Measurements from ENCODE around the gene MED13L. TPM values are rescaled to one million over a fixed set of nuclear protein-coding genes. Genes with fewer than 3 reads are reported as not detected.
A peak's percentile ranks its signal among the peaks of the same experiment; 100 is the strongest.

The MED13L gene
- total RNA-seq, 1 donor = 180 TPM

GRCh38 chr12:116172224-116172849 lies 105.2 kb downstream of the MED13L start:
- H3K4me3 ChIP-seq (ENCODE audit: low read depth, low read length) = no peak overlapping the region
- TF ChIP-seq CTCF (IDR thresholded peaks at IDR 0.05; ENCODE audit: insufficient read depth, low read length) = no peak
- no peak for DNase-seq (ENCODE audit: low read depth)

GRCh38 chr12:116171549-116171948 lies 105.9 kb downstream of the MED13L start:
- DNase-seq (ENCODE audit: low read depth) = peak; percentile 59
- TF ChIP-seq CTCF (IDR thresholded peaks at IDR 0.05; ENCODE audit: insufficient read depth, low read length) = no peak
- H3K4me3 ChIP-seq (ENCODE audit: low read depth, low read length) = no peak overlapping the region

- TF ChIP-seq CTCF (IDR thresholded peaks at IDR 0.05; ENCODE audit: insufficient read depth, low read length) = no peak
- no peak for DNase-seq (ENCODE audit: low read depth)
- no peak overlapping the region for H3K4me3 ChIP-seq (ENCODE audit: low read depth, low read length)
These were observed 108.4 kb downstream of the MED13L start for GRCh38 chr12:116169071-116169470.

GRCh38 chr12:116166306-116166705 lies 111.2 kb downstream of the MED13L start:
- DNase-seq (ENCODE audit: low read depth) = peak; percentile 51
- no peak overlapping the region for H3K4me3 ChIP-seq (ENCODE audit: low read depth, low read length)
- no peak for TF ChIP-seq CTCF (IDR thresholded peaks at IDR 0.05; ENCODE audit: insufficient read depth, low read length)

GRCh38 chr12:116165036-116165425 lies 112.5 kb downstream of the MED13L start:
- H3K4me3 ChIP-seq (ENCODE audit: low read depth, low read length) = no peak overlapping the region
- DNase-seq (ENCODE audit: low read depth) = peak; percentile 49
- TF ChIP-seq CTCF (IDR thresholded peaks at IDR 0.05; ENCODE audit: insufficient read depth, low read length) = no peak

- no peak for TF ChIP-seq CTCF (IDR thresholded peaks at IDR 0.05; ENCODE audit: insufficient read depth, low read length)
- DNase-seq (ENCODE audit: low read depth) = no peak
- no peak overlapping the region for H3K4me3 ChIP-seq (ENCODE audit: low read depth, low read length)
These were observed 113.0 kb downstream of the MED13L start for GRCh38 chr12:116164250-116165035.

Data from fibroblast of the aortic adventitia (primary cell).